LNCAP (cell line): ENCODE measurements around the gene CHADL.

Experiments
- CTCF ChIP-seq: fragments of 450-650 bp; IDR thresholded peaks from 2 replicates; pipeline ENCODE4 v1.5.1; 2017; ENCODE audit warnings: mild to moderate bottlenecking

CHADL gene

GRCh38 chr22:41222846-41223507 is 17.8 kb downstream of the CHADL start:
- no peak for TF ChIP-seq CTCF

DNA sequence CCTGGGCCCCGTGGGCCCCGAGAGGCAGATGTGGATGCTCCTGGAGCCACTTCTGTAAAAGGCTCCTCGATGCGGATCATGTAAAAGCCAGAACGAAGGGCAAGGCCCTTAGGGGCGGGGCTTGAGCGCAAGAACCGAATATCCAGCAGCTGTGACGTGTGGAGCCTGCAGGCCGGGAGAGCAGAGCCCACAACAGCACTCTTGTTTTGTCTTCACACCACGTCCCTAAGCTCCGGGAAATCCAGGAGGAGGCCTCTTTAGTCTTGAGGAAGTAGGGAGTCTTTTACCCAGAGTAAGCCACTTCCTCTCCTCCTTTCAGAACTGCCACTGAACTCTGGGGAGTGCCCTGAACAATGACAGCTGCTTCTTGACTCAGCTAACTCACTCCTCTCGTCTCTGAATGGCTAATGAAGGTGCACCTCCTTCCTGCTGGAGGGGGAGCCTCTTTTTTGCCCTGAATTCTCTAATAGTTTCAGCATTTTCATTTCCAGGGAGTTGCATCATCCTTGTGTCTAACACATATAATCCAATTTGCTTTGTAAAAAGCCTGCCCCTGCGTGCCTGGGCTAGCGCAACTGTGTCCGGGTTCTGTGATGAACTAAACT is 23.1 kb downstream of the CHADL start:
- TF ChIP-seq CTCF, result no peak

DNA sequence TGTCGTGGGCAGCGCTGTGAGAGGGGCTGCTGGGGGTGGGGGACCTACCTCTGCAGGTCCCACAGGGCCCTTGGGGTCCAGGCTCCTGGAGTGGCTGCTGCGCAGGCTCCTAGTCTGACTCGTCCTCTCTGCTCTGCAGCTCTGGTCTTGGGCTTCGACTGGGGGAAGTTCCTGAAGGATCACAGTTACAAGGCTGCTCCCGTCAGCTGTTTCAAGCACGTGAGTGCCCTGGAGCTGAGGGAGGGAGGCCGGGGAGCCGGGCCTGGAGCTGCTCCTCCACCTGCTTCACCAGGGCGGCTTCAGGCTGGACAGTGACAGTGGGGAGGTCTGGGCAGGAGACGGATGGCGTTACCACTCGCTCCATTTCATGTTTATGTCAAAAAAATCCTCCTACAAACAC is 23.7 kb downstream of the CHADL start:
- no peak for TF ChIP-seq CTCF

- TF ChIP-seq CTCF, result no peak
Measured at GRCh38 chr22:41215926-41216325, 24.8 kb downstream of the CHADL start.

DNA sequence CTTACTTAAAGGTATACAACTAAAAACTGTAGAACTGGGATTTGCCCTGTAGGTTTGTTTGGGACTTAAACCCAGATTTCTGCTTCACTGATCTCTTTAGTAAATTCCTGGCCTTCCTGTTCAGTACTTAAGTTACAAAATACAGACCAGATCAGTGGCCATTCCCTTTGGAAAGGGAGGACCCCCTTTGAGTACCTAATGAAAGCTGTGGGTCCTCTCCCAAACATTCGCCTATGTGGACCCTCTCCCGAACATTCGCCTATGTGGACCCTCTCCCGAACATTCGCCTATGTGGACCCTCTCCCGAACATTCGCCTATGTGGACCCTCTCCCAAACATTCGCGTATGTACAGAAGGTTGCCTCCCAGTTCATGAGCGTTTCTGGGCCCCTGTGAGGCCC is 25.3 kb downstream of the CHADL start:
- no peak for TF ChIP-seq CTCF

GRCh38 chr22:41206719-41207118 is 34.0 kb downstream of the CHADL start:
- no peak for TF ChIP-seq CTCF

DNA sequence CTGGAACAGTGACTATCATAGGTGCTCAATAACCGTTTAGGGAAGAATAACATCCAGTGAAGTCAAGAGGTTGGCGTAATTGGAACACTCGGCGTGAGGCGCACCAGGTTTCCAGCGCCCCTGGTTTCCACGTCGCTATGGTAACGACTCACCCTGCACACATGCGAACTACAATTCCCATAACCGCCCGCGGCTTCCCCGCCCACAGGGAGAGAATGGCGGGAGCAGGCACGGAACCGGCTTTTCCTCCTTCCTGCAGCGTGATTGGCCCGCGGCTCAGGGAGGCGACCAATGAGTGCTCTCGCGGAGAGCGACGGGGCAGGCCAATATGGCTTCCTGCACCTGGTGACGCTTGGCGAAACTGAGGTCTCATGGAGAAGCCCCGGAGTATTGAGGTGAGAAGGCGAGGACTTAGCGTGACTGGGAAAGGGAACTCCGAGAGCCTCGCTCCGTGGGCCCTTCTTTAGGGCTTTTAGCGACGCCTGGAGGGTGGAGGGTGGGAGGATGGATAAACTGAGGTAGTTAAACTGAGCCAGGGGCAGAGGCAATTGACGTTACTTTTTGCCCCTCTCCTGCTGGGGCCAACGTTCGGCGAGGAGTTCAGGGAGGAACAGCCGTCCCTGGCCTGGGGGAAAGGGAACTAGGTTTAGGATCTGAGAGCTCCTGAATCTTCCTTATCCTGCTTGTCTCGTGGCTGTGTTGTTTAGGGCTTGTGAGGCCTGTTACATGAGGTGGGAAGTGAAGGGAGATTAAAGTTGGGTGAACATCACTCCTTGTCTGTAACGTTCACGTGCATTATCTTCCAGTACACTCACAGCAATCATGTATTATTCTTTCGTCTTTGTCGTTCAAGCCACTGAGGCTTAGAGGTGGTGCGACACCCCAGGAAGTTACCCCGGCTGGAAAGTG is 35.5 kb downstream of the CHADL start, which contains the start of gene L3MBTL2:
Gene L3MBTL2, plus strand, starts transcription at position 321 of the 909 bp plus-strand sequence. Its CDS starts 51 bp downstream, at position 372.
- TF ChIP-seq CTCF, result no peak
